Upper lobe of left lung (tissue), 6 donors: ENCODE results near the gene VDAC1. TPM values are rescaled to one million over a fixed set of nuclear protein-coding genes. Genes with fewer than 3 reads are reported as not detected.

Experiments used
- ATAC-seq, 2 donors: fragments of 200-7000 bp; cut with Tn5 transposase; one replicate each; pipeline ENCODE4 v1.9.1; 2022; ENCODE audit warnings: mild to moderate bottlenecking in 2 of 2, moderate library complexity in 2 of 2; ENCODE audit not compliant: low FRiP score in 2 of 2
- DNase-seq, 2 donors: peaks; one replicate each; pipeline ENCODE4 v3.0.0-alpha.2; 2019 to 2020
- H3K27ac ChIP-seq, 4 donors: fragments of 200-600 bp; sonication (generic); one replicate each; pipeline ENCODE4 v1.5.1; 2016 to 2019
- H3K27me3 ChIP-seq, 4 donors: fragments of 200-600 bp; sonication (generic); one replicate each; pipeline ENCODE4 v1.5.1; 2017 to 2019
- H3K36me3 ChIP-seq, 4 donors: fragments of 200-600 bp; sonication (generic); one replicate each; pipeline ENCODE4 v1.5.1; 2016 to 2019
- H3K4me1 ChIP-seq, 4 donors: fragments of 200-600 bp; sonication (generic); one replicate each; pipeline ENCODE4 v1.5.1; 2018 to 2019
- H3K4me3 ChIP-seq, 4 donors: fragments of 200-600 bp; sonication (generic); one replicate each; pipeline ENCODE4 v1.5.1; 2017 to 2019; ENCODE audit warnings: mild to moderate bottlenecking in 2 of 4, moderate library complexity in 1 of 4
- H3K9me3 ChIP-seq, 4 donors: fragments of 200-600 bp; sonication (generic); one replicate each; pipeline ENCODE4 v1.5.1; 2018 to 2019
- CTCF ChIP-seq, 6 experiments: fragments of 450-650 bp in 4 of 6; fragments of 200-600 bp in 2 of 6; sonication (generic) in 2 of 6; IDR thresholded peaks; one replicate each; pipeline ENCODE4 v1.5.1; 2016 to 2019; ENCODE audit warnings: antibody characterized with exemption in 6 of 6
- EP300 ChIP-seq, 4 donors: sonication (generic); formaldehyde crosslinking; IDR thresholded peaks; one replicate each; pipeline ENCODE4 v1.5.1; 2017; ENCODE audit warnings: antibody characterized with exemption in 4 of 4, control low read depth in 2 of 4
- POLR2A ChIP-seq, 4 donors: fragments of 450-650 bp; IDR thresholded peaks; one replicate each; pipeline ENCODE4 v1.5.1; 2016 to 2017; ENCODE audit warnings: antibody characterized with exemption in 4 of 4, mild to moderate bottlenecking in 2 of 4
- POLR2AphosphoS5 ChIP-seq, 2 donors: sonication (generic); formaldehyde crosslinking; IDR thresholded peaks; one replicate each; pipeline ENCODE4 v1.5.1; 2017; ENCODE audit warnings: antibody characterized with exemption in 2 of 2
- WGBS, 2 donors: methylation state at CpG; one replicate each; pipeline ENCODE4 v1.1.5; 2017 to 2018; 5-methylcytosine and 5-hydroxymethylcytosine counted together
- total RNA-seq, 6 donors: library from RNA; depleted of rRNA in 4 of 6; stranded (reverse); fragments of >200 nt in 4 of 6; gene quantifications; one replicate each; pipeline versions ENCODE4 v1.1.0 to v1.2.1, GENCODE V29; 2016 to 2021
- donor health status: DM: no; HTN: no; CAD: no; lungs with moderate emphysema.
- donor health status: DM: no; HTN: yes; CAD: no; lungs with severe emphysema.

VDAC1 gene
- total RNA-seq, 6 donors from 2014 or later: 66.0 to 121 (median 98.5) TPM

GRCh38 chr5:133985540-133986180, 19.1 kb downstream of the VDAC1 start:
- no peak for DNase-seq
- Histone ChIP-seq H3K9me3 (no peaks in the 10 kb centered on the region), H3K27ac (no peak overlapping the region), H3K36me3 (peaks cover 8 to 99% (median 62%) of the 10 kb centered on the region in 4 donors), H3K27me3 (no peaks in the 10 kb centered on the region), H3K4me1 (no peaks in the 10 kb centered on the region), H3K4me3 (no peak overlapping the region)
- peak in 1 of 2 donors; percentile 38 for ATAC-seq
- WGBS, 2 donors: 85 to 94% methylated on average over 3 of the region's 3 CpGs
- TF ChIP-seq EP300 (IDR thresholded peaks at IDR 0.05) (no peak), POLR2A (IDR thresholded peaks at IDR 0.05) (no peak), POLR2AphosphoS5 (IDR thresholded peaks at IDR 0.05) (no peak), CTCF (IDR thresholded peaks at IDR 0.05) (no peak)

- WGBS, 2 donors: 94 to 95% methylated on average over 5 of the region's 5 CpGs
These were observed 21.1 kb downstream of the VDAC1 start for GRCh38 chr5:133983674-133984073.

GRCh38 chr5:133981714-133982113, 23.1 kb downstream of the VDAC1 start:
- no peaks in the 10 kb centered on the region for H3K4me1 ChIP-seq
- H3K4me3 ChIP-seq: no peak overlapping the region
- ATAC-seq (no peak), DNase-seq (no peak)
- H3K9me3 ChIP-seq: no peaks in the 10 kb centered on the region
- peaks cover 3 to 96% (median 39%) of the 10 kb centered on the region in 4 donors for H3K36me3 ChIP-seq
- H3K27me3 ChIP-seq: no peaks in the 10 kb centered on the region
- whole genome bisulfite sequencing, 2 donors: 39% methylated on average over 1 of the region's 1 CpG
- TF ChIP-seq POLR2A (IDR thresholded peaks at IDR 0.05) (no peak), POLR2AphosphoS5 (IDR thresholded peaks at IDR 0.05) (no peak), EP300 (IDR thresholded peaks at IDR 0.05) (no peak), CTCF (IDR thresholded peaks at IDR 0.05) (no peak)
- no peak overlapping the region for H3K27ac ChIP-seq

More at GRCh38 chr5:133983674-133984073, 21.1 kb downstream of the VDAC1 start:
- TF ChIP-seq EP300 (IDR thresholded peaks at IDR 0.05) (no peak), CTCF (IDR thresholded peaks at IDR 0.05) (no peak), POLR2AphosphoS5 (IDR thresholded peaks at IDR 0.05) (no peak), POLR2A (IDR thresholded peaks at IDR 0.05) (no peak)
- Histone ChIP-seq H3K36me3 (peaks cover 3 to 97% (median 50%) of the 10 kb centered on the region in 4 donors), H3K27ac (no peak overlapping the region), H3K4me3 (no peak overlapping the region), H3K4me1 (no peaks in the 10 kb centered on the region), H3K27me3 (no peaks in the 10 kb centered on the region), H3K9me3 (no peaks in the 10 kb centered on the region)
- DNase-seq (no peak), ATAC-seq (no peak)

GRCh38 chr5:133980652-133981051, 24.1 kb downstream of the VDAC1 start:
- H3K4me1 ChIP-seq: no peaks in the 10 kb centered on the region
- H3K27me3 ChIP-seq: no peaks in the 10 kb centered on the region
- 89 to 98% methylated on average over 7 of the region's 7 CpGs for WGBS, 2 donors
- H3K9me3 ChIP-seq: no peaks in the 10 kb centered on the region
- H3K36me3 ChIP-seq: peaks cover 6 to 96% (median 42%) of the 10 kb centered on the region in 4 donors
- no peak for ATAC-seq
- no peak overlapping the region for H3K27ac ChIP-seq
- no peak overlapping the region for H3K4me3 ChIP-seq
- TF ChIP-seq POLR2A (IDR thresholded peaks at IDR 0.05) (no peak), EP300 (IDR thresholded peaks at IDR 0.05) (no peak), CTCF (IDR thresholded peaks at IDR 0.05) (no peak), POLR2AphosphoS5 (IDR thresholded peaks at IDR 0.05) (no peak)
- no peak for DNase-seq

GRCh38 chr5:133978943-133979342, 25.8 kb downstream of the VDAC1 start:
- H3K27me3 ChIP-seq: no peaks in the 10 kb centered on the region
- no peak for TF ChIP-seq POLR2AphosphoS5 (IDR thresholded peaks at IDR 0.05)
- no peak for TF ChIP-seq CTCF (IDR thresholded peaks at IDR 0.05)
- TF ChIP-seq EP300 (IDR thresholded peaks at IDR 0.05): no peak
- TF ChIP-seq POLR2A (IDR thresholded peaks at IDR 0.05): no peak
- 93 to 96% methylated on average over 3 of the region's 3 CpGs for WGBS, 2 donors
- no peaks in the 10 kb centered on the region for H3K4me1 ChIP-seq
- peaks cover 23 to 97% (median 52%) of the 10 kb centered on the region in 4 donors for H3K36me3 ChIP-seq
- H3K27ac ChIP-seq: no peak overlapping the region
- ATAC-seq (no peak), DNase-seq (no peak)
- H3K4me3 ChIP-seq: no peak overlapping the region
- H3K9me3 ChIP-seq: no peaks in the 10 kb centered on the region
